Limb (tissue), 2 donors: ENCODE measurements around the gene FOXJ2.
A peak's percentile ranks its signal among the peaks of the same experiment; 100 is the strongest.
"Not testable (repeated sequence)": the region's sequence is repeated elsewhere in the genome, so short reads cannot be mapped to it uniquely, and the experiment has no call there.

Experiments used
- DNase-seq, 2 donors: peaks; one replicate each; pipeline ENCODE4 v3.0.0-alpha.2; 2016; ENCODE audit errors: extremely low spot score in 2 of 2

The FOXJ2 gene

DNA sequence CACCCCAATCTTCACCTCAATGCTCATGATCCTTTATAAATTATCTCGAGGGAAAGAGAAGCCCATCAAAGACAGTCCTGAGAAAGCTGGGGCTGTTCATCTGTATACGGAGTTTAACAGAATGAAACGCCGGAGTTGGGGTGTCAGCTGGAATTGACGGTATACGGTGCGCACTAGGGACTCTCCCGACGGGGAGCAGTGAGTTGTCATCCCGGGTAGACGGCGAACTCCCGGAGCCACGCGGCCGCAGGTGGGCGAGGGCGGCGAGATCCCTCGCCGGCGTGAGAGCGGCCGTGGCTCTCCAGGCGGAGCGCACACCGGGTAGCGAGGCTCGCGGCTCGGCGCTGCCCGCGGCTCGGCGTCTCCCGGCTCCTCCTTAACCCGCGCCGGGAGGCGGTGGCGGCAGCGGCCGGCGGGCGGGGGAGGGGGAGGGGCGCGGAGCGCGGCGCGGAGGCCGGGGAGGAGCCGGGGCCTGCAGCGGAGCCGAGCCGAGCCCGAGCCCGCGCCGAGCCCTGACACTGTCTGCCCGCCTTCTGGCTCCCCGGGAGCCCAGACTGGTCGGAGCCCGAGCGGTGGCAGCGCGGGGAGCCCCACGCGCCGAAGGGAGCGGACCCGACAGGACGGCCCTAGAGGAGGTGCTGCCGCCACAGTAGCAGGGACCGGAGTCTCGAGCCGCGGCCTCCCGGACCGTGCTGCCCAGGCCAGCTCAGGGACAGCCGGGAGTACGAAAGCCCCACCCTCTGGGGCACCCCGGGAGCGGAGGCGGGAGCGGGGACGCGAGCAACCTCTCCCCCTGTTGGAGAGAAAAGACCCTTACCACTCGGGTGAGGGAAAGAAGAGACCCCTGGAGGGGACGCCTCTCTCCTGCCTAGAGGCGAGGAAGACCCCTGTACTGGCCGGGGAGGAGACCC, at the start of gene FOXJ2:
Gene FOXJ2 (plus strand): TSS at position 475 of the 911 bp plus-strand sequence. CDS start 7,117 bp downstream, outside the sequence.
- peak; percentile 66 to 93 for DNase-seq

DNA sequence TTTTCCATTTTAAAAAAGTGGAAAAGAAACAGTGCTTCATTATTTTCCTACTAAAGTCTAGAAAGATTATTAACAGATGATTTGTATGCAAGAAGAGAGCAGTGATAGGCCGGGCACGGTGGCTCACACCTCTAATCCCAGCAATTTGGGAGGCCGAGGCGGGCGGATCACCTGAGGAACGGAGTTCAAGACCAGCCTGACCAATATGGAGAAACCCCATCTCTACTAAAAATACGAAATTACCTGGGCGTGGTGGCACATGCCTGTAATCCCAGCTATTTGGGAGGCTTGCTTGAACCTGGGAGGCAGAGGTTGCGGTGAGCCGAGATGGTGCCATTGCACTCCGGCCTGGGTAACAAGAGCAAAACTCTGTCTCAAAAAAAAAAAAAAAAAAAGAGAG, 49.5 kb upstream of the FOXJ2 start:
- not testable (repeated sequence) for DNase-seq

- not testable (repeated sequence) for DNase-seq
Measured at GRCh38 chr12:7983460-7983859, 49.1 kb upstream of the FOXJ2 start.

DNA sequence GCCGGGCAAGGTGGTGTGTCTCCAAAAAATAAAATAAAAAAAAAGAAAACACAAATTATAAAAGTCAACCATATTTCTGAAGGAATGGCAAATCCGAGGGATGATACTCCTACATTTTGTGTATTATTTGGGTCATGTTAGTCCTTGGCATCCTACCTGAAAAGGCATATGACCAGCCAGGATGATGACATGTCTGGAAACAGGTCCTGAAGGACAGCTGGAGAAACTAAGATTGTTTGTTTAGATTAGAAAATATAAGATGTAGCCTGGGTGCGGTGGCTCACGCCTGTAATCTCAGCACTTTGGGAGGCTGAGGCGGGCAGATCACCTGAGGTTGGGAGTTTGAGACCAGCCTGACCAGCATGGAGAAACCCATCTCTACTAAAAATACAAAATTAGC, 47.6 kb upstream of the FOXJ2 start:
- no peak for DNase-seq

GRCh38 chr12:7985802-7986418, 46.6 kb upstream of the FOXJ2 start:
- no peak for DNase-seq

GRCh38 chr12:7989827-7990491, 42.6 kb upstream of the FOXJ2 start:
- no peak for DNase-seq

- no peak for DNase-seq
Measured at GRCh38 chr12:7991535-7991934, 41.0 kb upstream of the FOXJ2 start.

- DNase-seq = peak in 1 of 2 donors; percentile 21
Measured at GRCh38 chr12:7994731-7995205, 37.7 kb upstream of the FOXJ2 start.

DNA sequence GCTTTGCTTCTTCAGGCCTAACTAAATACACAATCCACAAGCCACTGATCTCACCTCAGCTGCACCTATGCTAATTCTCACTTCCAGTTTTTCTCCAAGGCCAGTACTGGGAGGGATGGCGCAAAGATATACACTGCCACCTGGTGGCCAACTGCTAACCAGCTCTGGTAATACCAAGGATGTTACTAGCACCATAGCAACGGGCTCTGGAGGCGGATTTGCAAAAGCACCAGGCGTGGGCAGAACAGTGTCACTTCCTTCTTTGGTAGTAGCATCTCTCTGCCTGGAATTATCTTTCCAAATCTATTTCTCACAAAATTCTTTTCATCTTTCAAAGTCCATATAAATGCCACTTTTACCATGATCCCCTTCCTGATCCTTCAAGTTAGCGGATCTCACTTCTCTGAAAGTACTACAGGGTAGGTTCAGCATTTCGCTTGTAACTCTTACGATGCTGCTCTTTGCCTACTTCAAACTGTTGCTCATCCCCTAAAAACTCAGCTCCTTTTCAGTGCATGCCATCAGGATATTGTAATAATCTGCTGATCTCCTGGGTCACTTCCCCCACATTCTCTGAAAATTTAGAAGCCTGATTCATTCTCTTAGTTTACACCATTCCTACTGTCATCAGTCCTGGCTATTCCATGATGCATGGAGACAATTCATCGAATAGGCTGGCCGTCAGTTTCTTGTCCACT, 37.1 kb upstream of the FOXJ2 start:
- DNase-seq = peak; percentile 73 to 80

GRCh38 chr12:8000827-8001226, 31.7 kb upstream of the FOXJ2 start:
- DNase-seq = not testable (repeated sequence)

DNA sequence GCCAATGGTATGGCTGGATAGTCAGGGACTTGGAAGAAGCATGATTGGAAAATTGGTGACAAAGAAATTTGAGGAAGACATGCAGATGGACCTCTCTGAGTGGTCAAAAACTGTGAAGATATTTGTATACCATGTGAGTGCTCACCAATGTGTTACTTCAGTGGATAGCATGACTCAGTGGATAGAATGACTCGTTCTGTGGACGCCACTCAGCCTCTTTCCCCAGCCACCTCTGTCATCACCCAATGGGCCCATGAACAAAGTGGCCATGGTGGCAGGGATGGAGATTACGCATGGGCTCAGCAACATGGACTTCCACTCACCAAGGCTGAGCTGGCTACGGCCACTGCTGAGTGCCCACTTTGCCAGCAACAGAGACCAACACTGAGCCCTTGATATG, 31.0 kb upstream of the FOXJ2 start:
- DNase-seq = not testable (repeated sequence)

- not testable (repeated sequence) for DNase-seq
Measured at GRCh38 chr12:8004897-8005296, 27.6 kb upstream of the FOXJ2 start.

- no peak for DNase-seq
Measured at GRCh38 chr12:8011331-8011730, 21.2 kb upstream of the FOXJ2 start.

GRCh38 chr12:8012651-8013309, 19.7 kb upstream of the FOXJ2 start:
- no peak for DNase-seq

- DNase-seq = no peak
Measured at GRCh38 chr12:8014836-8015235, 17.7 kb upstream of the FOXJ2 start.

GRCh38 chr12:8018213-8018612, 14.3 kb upstream of the FOXJ2 start:
- not testable (repeated sequence) for DNase-seq

DNA sequence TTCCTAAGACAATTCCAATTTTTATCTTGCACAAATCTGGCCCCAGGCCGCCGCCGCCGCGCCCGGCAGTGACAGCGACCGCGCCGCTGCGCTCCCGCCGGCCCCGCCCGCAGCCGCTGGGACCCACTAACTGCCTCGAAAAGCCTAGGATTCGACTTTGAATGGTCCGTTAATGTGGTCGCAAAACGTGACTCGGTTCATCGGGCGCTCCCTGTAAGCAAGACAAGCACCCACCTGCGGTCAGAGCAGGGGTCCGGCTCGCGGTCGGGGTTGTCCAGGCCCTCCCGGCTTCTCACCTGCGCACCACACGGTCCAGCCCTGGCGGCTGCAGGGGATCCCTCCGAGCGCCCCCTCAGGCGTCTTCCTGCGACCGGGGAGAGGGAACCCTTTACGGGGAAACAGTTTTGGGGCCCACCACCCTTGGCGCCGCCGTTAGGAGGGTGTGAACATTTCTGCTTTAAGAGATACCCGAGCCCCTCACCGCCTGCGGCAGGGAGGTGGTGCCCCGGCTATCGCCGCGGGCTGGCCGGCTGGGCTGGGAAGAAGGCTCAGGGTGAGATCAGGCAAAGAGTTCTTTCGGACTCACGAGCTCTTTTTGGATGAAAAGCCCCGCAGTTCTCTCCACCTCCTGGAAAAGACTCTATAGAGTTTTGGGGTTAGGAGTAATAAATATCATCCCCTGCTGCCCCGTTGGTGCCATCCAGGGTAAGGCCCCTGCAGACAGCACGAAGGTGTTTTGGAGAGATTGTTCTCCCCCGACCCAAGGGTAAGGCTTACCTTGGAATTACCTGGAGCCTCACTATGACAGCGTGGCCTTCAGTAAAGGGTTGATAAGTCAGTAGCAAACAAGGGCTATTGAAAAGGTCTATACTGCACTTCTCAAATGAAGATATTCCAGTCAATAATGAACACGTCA, 13.6 kb upstream of the FOXJ2 start:
- peak in 1 of 2 donors; percentile 76 for DNase-seq

- peak; percentile 98 for DNase-seq
Measured at GRCh38 chr12:8026291-8026900, 6.1 kb upstream of the FOXJ2 start.

DNA sequence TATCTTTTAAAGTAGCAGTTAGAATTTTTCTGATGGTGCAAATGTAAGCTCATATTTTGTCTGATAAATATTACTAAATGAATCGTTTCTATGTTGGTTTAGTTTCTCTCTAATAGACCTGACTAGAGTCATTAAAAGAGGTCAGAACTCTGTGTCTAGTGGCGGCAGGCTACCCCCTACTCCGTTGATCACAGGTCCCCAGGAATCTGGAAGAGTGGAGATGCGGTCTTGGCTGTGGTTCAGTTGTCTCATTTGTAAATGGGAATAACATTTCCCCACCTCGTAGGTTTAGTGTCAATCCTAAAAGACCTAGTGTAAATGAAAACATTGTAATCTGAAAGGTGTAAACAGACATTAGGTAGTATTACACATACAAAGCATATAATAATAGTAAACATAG, 4.7 kb upstream of the FOXJ2 start:
- DNase-seq = no peak
